ENCODE measurements around the gene DSCAML1. TPM values are rescaled to one million over a fixed set of nuclear protein-coding genes. Genes with fewer than 3 reads are reported as not detected.

DSCAML1 gene
- total and polyA plus RNA-seq, 9 of the 15 experiments (the other 6 are each of a cell fraction or from before 2014, with no cell fraction given) = not detected

GRCh38 chr11:117618982-117619355 is 178.0 kb downstream of the DSCAML1 start:
- WGBS (ENCODE audit: insufficient coverage, low coverage, missing lambda C conversion rate) = 0% methylated on average over 8 of the region's 8 CpGs
- peaks cover 0 to 4% of the 10 kb centered on the region in 2 experiments; a peak in 1 of 5 replicates for H3K27me3 ChIP-seq (ENCODE audit: control insufficient read depth in 2 of 2, insufficient read depth in 2 of 2, low read length in 2 of 2)
- H3K4me2 ChIP-seq (ENCODE audit: insufficient read depth, low read length) = no peak overlapping the region
- no peaks in the 10 kb centered on the region for H3K36me3 ChIP-seq (ENCODE audit: control insufficient read depth, insufficient read depth, low read length)
- no peaks in the 10 kb centered on the region for H3K9me3 ChIP-seq (replicated peaks; ENCODE audit: control insufficient read depth, insufficient read depth, low read depth, low read length)
- no peaks in the 10 kb centered on the region for H3K4me1 ChIP-seq (replicated peaks in 1 of 2; ENCODE audit: control insufficient read depth in 2 of 2, insufficient read depth in 2 of 2, low read length in 2 of 2)
- no peaks in the 10 kb centered on the region for H3K9me1 ChIP-seq (ENCODE audit: control insufficient read depth, insufficient read depth, low read length)
- H2AFZ ChIP-seq (ENCODE audit: low read depth, low read length) = no peak overlapping the region
- H3K4me3 ChIP-seq = no peak overlapping the region
- in situ Hi-C loops (cut with MboI) = no loop called here
- intact Hi-C loops (cut with micrococcal nuclease) = no loop called here
- no TSS peak for BruUV-seq (replicated peaks)
- ATAC-seq (peak; percentile 47; the same call in 2 of the 3 replicates), FAIRE-seq (no peak), DNase-seq (ENCODE audit: extremely low read depth in 1 of 4, low spot score in 3 of 4) (no peak)
- no peak overlapping the region for H3K27ac ChIP-seq (ENCODE audit: extremely low read depth, low read depth, low read length)
- H3K9ac ChIP-seq (ENCODE audit: insufficient read depth in 1 of 2, low read depth in 2 of 2, low read length in 2 of 2) = no peak overlapping the region
- no peaks in the 10 kb centered on the region for H3K79me2 ChIP-seq (ENCODE audit: control insufficient read depth, insufficient read depth, low read length)
- ChIA-PET CTCF (ENCODE audit: low intra/inter-chr PET ratio) (no interaction called here), POLR2A (no interaction called here)
- TF ChIP-seq ZFP30 (CRISPR knock-in tag; IDR thresholded peaks at IDR 0.05; ENCODE audit: borderline replicate concordance) (no peak), YY1 (IDR thresholded peaks at IDR 0.05; ENCODE audit: borderline replicate concordance in 1 of 3, control insufficient read depth in 1 of 3, extremely low read depth in 1 of 3, insufficient read depth in 3 of 3, insufficient read length in 1 of 3, insufficient replicate concordance in 2 of 3, low read depth in 1 of 3, low read length in 2 of 3) (no peak), RFX1 (IDR thresholded peaks at IDR 0.05) (0 out of 2 replicates have a peak, but pooled peaks have one; percentile 19), TARDBP (IDR thresholded peaks at IDR 0.05) (no peak)
- H4K20me1 ChIP-seq (replicated peaks; ENCODE audit: control insufficient read depth, insufficient read depth, low read length) = no peaks in the 10 kb centered on the region

- FAIRE-seq (no peak), ATAC-seq (no peak), DNase-seq (ENCODE audit: extremely low read depth in 1 of 4, low spot score in 3 of 4) (no peak)
- Histone ChIP-seq H3K9me3 (replicated peaks; ENCODE audit: control insufficient read depth, insufficient read depth, low read depth, low read length) (no peaks in the 10 kb centered on the region), H3K4me3 (no peak overlapping the region), H3K27ac (ENCODE audit: extremely low read depth, low read depth, low read length) (no peak overlapping the region), H3K9ac (ENCODE audit: insufficient read depth in 1 of 2, low read depth in 2 of 2, low read length in 2 of 2) (no peak overlapping the region), H3K27me3 (ENCODE audit: control insufficient read depth in 2 of 2, insufficient read depth in 2 of 2, low read length in 2 of 2) (peaks cover 0 to 4% of the 10 kb centered on the region in 2 experiments; a peak in 1 of 5 replicates), H3K4me2 (ENCODE audit: insufficient read depth, low read length) (no peak overlapping the region), H4K20me1 (replicated peaks; ENCODE audit: control insufficient read depth, insufficient read depth, low read length) (no peaks in the 10 kb centered on the region), H2AFZ (ENCODE audit: low read depth, low read length) (no peak overlapping the region), H3K36me3 (ENCODE audit: control insufficient read depth, insufficient read depth, low read length) (no peaks in the 10 kb centered on the region), H3K79me2 (ENCODE audit: control insufficient read depth, insufficient read depth, low read length) (no peaks in the 10 kb centered on the region), H3K4me1 (replicated peaks in 1 of 2; ENCODE audit: control insufficient read depth in 2 of 2, insufficient read depth in 2 of 2, low read length in 2 of 2) (no peaks in the 10 kb centered on the region), H3K9me1 (ENCODE audit: control insufficient read depth, insufficient read depth, low read length) (no peaks in the 10 kb centered on the region)
- intact Hi-C loops (cut with micrococcal nuclease) = no loop called here
- CTCF ChIA-PET (ENCODE audit: low intra/inter-chr PET ratio) = no interaction called here
- POLR2A ChIA-PET = interaction anchor here (0.6 to 0.9 kb wide), 2 partner anchors 105 to 109 kb away, joined by 3 read pairs; no protein-coding TSS in a partner anchor
- 4% methylated on average over 5 of the region's 5 CpGs for WGBS (ENCODE audit: insufficient coverage, low coverage, missing lambda C conversion rate)
- in situ Hi-C loops (cut with MboI) = no loop called here
- BruUV-seq (replicated peaks) = no TSS peak
- no peak for TF ChIP-seq CTBP1 (IDR thresholded peaks at IDR 0.05; ENCODE audit: borderline replicate concordance)
- no peak for TF ChIP-seq ZNF407 (IDR thresholded peaks at IDR 0.05; ENCODE audit: low read depth)
- no peak for TF ChIP-seq SMAD1 (IDR thresholded peaks at IDR 0.05; ENCODE audit: low read depth, low read length, partially characterized antibody)
These were observed 178.6 kb downstream of the DSCAML1 start for GRCh38 chr11:117618302-117618981.

Data from K562 (cell line).